RWPE1 (cell line): ENCODE measurements around the gene TSC2.

Experiments
- CTCF ChIA-PET: fragments of 350-600 bp; sonication (Branson Sonifier 250); formaldehyde crosslinking; extraction: SDS; loops from one replicate; lab custom pipeline; 2021; lab: Yijun Ruan, JAX
- POLR2A ChIA-PET: fragments of 400-600 bp; formaldehyde crosslinking; extraction: SDS; loops from one replicate; lab custom pipeline; 2020; ENCODE audit warnings: antibody characterized with exemption; ENCODE audit not compliant: low non-redundant PET; lab: Yijun Ruan, JAX
- DNase-seq: peaks from one replicate; pipeline ENCODE4 v3.0.0; 2012; ENCODE audit warnings: low spot score
- H3K27ac ChIP-seq: fragments of 450-650 bp; 2 replicates; pipeline ENCODE4 v1.5.1; 2017
- TF ChIP-seq, protein P1 (sequence below): fragments of 450-650 bp; conservative IDR thresholded peaks from 2 replicates; pipeline ENCODE4 v1.5.1; 2017; ENCODE audit warnings: low read depth, mild to moderate bottlenecking

Gene TSC2

DNA sequence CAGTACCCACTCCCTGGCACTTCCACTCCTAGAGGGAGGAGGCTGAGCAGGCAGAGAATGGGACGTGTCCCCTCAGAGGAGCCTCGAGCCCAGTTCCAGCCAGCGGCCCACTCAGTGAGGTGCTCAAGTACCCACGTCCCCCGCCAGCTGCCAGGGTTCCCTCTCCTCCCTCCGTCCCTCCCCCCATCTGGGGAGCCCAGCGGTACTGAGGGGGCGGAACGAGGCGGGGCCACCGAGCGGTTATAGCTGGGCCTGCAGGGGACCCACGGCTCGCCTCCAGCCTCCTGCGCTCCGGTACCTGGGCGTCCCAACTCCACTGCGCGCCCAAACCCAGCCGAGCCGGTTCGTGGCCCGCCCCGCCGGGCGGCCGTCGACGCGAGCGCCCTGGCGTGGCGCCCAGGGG lies 28.3 kb upstream of the TSC2 start, which contains the start of gene NPW:
TSS of gene NPW (plus strand) at position 268 of the 403 bp plus-strand sequence.
- no peak for DNase-seq
- peak within 1 kb of the TSS; percentile 14; the same call in 1 of the 2 replicates for H3K27ac ChIP-seq
- POLR2A ChIA-PET = no interaction called here
- CTCF ChIA-PET = interaction anchor here (0.6 to 1.0 kb wide), 2 partner anchors 52 to 168 kb away, joined by 3 read pairs; no protein-coding TSS in a partner anchor
- TF ChIP-seq, protein P1, sequence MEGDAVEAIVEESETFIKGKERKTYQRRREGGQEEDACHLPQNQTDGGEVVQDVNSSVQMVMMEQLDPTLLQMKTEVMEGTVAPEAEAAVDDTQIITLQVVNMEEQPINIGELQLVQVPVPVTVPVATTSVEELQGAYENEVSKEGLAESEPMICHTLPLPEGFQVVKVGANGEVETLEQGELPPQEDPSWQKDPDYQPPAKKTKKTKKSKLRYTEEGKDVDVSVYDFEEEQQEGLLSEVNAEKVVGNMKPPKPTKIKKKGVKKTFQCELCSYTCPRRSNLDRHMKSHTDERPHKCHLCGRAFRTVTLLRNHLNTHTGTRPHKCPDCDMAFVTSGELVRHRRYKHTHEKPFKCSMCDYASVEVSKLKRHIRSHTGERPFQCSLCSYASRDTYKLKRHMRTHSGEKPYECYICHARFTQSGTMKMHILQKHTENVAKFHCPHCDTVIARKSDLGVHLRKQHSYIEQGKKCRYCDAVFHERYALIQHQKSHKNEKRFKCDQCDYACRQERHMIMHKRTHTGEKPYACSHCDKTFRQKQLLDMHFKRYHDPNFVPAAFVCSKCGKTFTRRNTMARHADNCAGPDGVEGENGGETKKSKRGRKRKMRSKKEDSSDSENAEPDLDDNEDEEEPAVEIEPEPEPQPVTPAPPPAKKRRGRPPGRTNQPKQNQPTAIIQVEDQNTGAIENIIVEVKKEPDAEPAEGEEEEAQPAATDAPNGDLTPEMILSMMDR = no peak

DNA sequence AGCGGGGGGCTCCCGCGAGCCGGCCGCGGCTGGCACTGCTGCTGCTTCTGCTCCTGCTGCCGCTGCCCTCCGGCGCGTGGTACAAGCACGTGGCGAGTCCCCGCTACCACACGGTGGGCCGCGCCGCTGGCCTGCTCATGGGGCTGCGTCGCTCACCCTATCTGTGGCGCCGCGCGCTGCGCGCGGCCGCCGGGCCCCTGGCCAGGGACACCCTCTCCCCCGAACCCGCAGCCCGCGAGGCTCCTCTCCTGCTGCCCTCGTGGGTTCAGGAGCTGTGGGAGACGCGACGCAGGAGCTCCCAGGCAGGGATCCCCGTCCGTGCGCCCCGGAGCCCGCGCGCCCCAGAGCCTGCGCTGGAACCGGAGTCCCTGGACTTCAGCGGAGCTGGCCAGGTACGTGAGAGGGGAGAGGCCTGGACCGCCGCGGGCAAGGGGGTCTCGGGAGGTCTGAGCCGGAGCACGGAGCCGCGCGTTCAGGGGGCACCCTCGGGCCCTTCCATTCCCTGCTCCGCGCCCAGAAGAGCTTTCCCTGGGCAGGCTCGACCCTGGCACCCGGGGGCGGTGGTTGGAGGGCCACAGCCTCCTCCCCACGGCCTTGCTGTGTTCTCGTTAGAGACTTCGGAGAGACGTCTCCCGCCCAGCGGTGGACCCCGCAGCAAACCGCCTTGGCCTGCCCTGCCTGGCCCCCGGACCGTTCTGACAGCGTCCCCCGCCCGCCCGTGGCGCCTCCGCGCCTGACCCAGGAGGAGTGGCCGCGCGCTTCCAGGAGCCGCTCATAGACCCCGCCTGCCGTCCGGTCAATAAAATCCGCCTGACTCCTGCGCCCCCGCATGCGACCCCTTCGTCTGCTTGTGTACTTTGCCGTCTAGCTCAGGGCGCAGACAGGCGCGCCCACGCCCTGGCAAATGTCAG lies 27.6 kb upstream of the TSC2 start:
- no peak for DNase-seq
- ChIA-PET CTCF (interaction anchor here (0.6 to 1.0 kb wide), 3 partner anchors 51 to 168 kb away, joined by 3 read pairs; no protein-coding TSS in a partner anchor), POLR2A (no interaction called here)
- no peak overlapping the region for H3K27ac ChIP-seq
- TF ChIP-seq, protein P1 = no peak

DNA sequence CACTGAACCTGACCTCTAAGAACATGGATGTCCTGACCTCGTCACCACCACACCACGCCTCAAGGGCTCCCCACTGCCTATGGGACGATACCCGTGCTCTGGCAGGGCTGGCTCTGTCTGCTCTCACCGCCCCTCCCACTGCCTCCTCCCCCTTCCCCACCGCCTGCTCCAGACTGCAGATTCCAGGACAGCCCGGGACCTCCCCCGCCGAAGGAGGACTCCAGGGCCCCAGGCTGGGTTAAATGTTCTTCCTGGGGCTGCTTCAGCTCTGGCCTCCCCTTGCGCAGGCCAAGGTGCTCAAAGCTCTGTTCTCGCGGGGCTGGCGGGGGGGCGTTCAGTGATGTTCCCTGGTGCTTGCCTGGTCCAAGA lies 25.1 kb upstream of the TSC2 start:
- peak; percentile 20 for DNase-seq
- TF ChIP-seq, protein P1 = no peak
- ChIA-PET POLR2A (interaction anchor here (0.6 to 1.3 kb wide), 3 partner anchors 14 to 128 kb away, joined by 3 to 7 read pairs (median 3); no protein-coding TSS in a partner anchor), CTCF (interaction anchor here (0.5 to 1.1 kb wide), 11 partner anchors 10 to 126 kb away, joined by 3 to 7 read pairs (median 4); partner anchors contain the start of genes GFER, NTHL1 and TSC2)
- H3K27ac ChIP-seq = peak overlapping the region; percentile 85

DNA sequence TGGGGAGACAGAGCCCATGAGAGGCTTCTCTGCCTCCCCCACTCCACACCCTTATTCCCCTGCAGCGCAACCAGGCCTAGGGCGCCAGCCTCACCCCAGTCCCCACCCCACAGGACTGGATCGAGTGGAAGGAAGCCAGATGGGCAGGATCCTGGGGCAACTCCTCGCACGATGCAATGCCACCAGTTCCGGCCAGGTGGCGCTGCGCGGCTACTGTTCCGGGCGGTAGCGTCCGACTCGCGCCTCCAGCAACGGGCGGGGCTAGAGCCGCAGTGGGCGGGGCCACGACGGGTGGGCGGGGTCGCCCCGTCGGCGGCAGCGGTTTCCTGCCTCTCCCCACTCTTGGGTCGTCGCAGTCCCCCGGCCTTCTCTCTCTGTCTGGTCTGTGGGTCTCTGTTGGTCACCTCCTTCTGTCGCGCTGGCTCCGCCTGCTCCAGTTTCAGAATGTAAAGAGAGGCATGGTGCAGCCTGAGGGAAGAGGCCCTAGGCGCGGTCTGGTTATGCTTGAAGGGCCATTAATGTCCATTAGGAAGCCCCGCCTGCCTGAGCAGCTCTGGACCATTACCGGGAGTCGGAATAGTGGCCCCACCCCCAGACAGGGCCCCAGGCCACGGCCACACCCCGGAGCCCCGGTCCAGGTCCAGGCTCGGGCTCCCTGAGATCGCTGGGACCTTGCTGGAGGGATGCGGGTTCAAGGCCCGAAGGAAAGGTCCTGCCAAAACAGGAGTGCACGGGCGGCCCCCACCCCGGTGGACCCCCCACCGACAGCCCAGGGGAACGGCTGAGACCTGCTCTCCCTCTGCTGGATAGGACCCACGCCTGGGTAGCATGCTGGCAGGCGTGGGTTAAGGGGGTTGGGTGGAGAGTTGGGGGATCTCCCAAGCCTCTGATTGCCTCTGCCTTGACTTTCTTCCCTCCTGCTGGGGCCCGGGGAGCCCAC lies 24.4 kb upstream of the TSC2 start:
- POLR2A ChIA-PET = interaction anchor here (0.6 to 1.3 kb wide), 4 partner anchors 15 to 127 kb away, joined by 3 to 7 read pairs (median 3); no protein-coding TSS in a partner anchor
- DNase-seq = peak; percentile 89
- CTCF ChIA-PET = interaction anchor here (0.6 to 1.1 kb wide), 12 partner anchors 9 to 123 kb away, joined by 3 to 7 read pairs (median 4); partner anchors contain the start of genes GFER, NTHL1 and TSC2
- H3K27ac ChIP-seq = peak overlapping the region; percentile 85
- TF ChIP-seq, protein P1 = peak; percentile 95

DNA sequence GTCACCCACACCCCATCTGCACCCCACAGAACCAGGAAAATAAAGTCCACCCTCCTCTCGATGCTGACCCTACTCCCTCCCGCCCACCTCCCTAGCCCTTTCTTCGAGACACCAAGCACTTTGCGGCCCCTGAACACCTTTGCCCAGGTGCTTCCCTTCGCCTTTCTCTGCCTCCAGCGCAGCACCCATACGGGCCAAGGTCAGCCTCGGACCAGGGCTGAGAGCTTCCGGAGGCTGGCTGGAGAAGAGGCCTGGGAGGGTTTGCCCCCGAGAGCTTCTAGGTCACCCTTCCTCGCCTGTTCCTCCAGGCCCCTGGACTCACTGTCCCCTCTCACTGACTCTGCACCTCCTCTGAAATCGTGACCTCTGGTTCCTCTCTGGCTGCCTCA lies 23.8 kb upstream of the TSC2 start:
- TF ChIP-seq, protein P1 = no peak
- DNase-seq = no peak
- ChIA-PET POLR2A (no interaction called here), CTCF (interaction anchor here (0.9 kb wide), 2 partner anchors 33 to 117 kb away, joined by 3 read pairs; no protein-coding TSS in a partner anchor)
- H3K27ac ChIP-seq = peak overlapping the region; percentile 85
